Neural cell (in vitro differentiated cells): ENCODE data around the gene FKBP2. TPM values are rescaled to one million over a fixed set of nuclear protein-coding genes. Genes with fewer than 3 reads are reported as not detected.

Experiments used
- H2AFZ ChIP-seq: fragments of 200-600, 300-800 bp; sonication (generic), shearing (Covaris generic); 2 replicates; pipeline ENCODE4 v1.6.0; 2014; ENCODE audit warnings: low read depth, mild to moderate bottlenecking, antibody characterized with exemption, low read length, moderate library complexity
- H3F3A ChIP-seq: fragments of 200-600 bp; shearing (Covaris generic); 2 replicates; pipeline ENCODE4 v1.6.1; 2016; ENCODE audit warnings: mild to moderate bottlenecking, moderate library complexity, mixed read lengths, antibody characterized with exemption, low read length; ENCODE audit not compliant: insufficient read depth, poor library complexity, severe bottlenecking
- H3K27ac ChIP-seq: fragments of 200-600, 300-800 bp; sonication (generic), shearing (Covaris generic); 2 replicates; pipeline ENCODE4 v1.5.1; 2014; ENCODE audit warnings: mild to moderate bottlenecking, low read length, moderate library complexity
- H3K27me3 ChIP-seq: fragments of 300-800, 200-600 bp; sonication (generic), shearing (Covaris generic); 2 replicates; pipeline ENCODE4 v1.6.0; 2014; ENCODE audit warnings: mild to moderate bottlenecking, low read depth, low read length, moderate library complexity; ENCODE audit not compliant: insufficient read depth
- H3K36me3 ChIP-seq: fragments of 300-800, 200-600 bp; sonication (generic), shearing (Covaris generic); 2 replicates; pipeline ENCODE4 v1.5.1; 2014; ENCODE audit warnings: mild to moderate bottlenecking, antibody characterized with exemption, low read length, moderate library complexity; ENCODE audit not compliant: insufficient read depth
- H3K4me2 ChIP-seq: fragments of 300-800, 200-600 bp; sonication (generic), shearing (Covaris generic); 2 replicates; pipeline ENCODE4 v1.6.0; 2014; ENCODE audit warnings: mild to moderate bottlenecking, low read length
- H3K4me3 ChIP-seq: fragments of 300-800, 200-600 bp; sonication (generic), shearing (Covaris generic); 2 replicates; pipeline ENCODE4 v1.5.1; 2014; ENCODE audit warnings: mild to moderate bottlenecking, low read length, moderate library complexity
- H3K79me2 ChIP-seq: fragments of 200-600 bp; shearing (Covaris generic); replicated peaks from 2 replicates; pipeline ENCODE4 v1.6.0; 2014; ENCODE audit warnings: mild to moderate bottlenecking, low read length, moderate library complexity; ENCODE audit not compliant: insufficient read depth
- H3K9ac ChIP-seq: fragments of 300-800, 200-600 bp; sonication (generic), shearing (Covaris generic); 2 replicates; pipeline ENCODE4 v1.6.1; 2016; ENCODE audit warnings: mild to moderate bottlenecking, low read length, mixed read lengths
- H3K9me2 ChIP-seq: fragments of 200-600 bp; shearing (Covaris generic); 2 replicates; pipeline ENCODE4 v1.6.1; 2016; ENCODE audit warnings: mild to moderate bottlenecking, low read length, mixed read lengths; ENCODE audit not compliant: insufficient read depth
- H3K9me3 ChIP-seq: fragments of 200-600, 300-800 bp; sonication (generic), shearing (Covaris generic); 2 replicates; pipeline ENCODE4 v1.6.1; 2016; ENCODE audit warnings: mild to moderate bottlenecking, mixed run types, low read length, moderate library complexity, mixed read lengths
- H4K20me1 ChIP-seq: fragments of 200-600 bp; shearing (Covaris generic); 2 replicates; pipeline ENCODE4 v1.6.1; 2016; ENCODE audit warnings: mild to moderate bottlenecking, mixed run types; ENCODE audit not compliant: insufficient read depth
- CTCF ChIP-seq: fragments of 450-650 bp; IDR thresholded peaks from 2 replicates; pipeline ENCODE4 v1.5.1; 2014; ENCODE audit warnings: antibody characterized with exemption, mild to moderate bottlenecking, moderate library complexity; ENCODE audit not compliant: poor library complexity, severe bottlenecking
- EP300 ChIP-seq: fragments of 450-650 bp; conservative IDR thresholded peaks from 2 replicates; pipeline ENCODE4 v1.6.1; 2014; ENCODE audit warnings: antibody characterized with exemption, mild to moderate bottlenecking, moderate library complexity; ENCODE audit not compliant: poor library complexity, severe bottlenecking
- EZH2 ChIP-seq: fragments of 200-600, 300-800 bp; shearing (Covaris generic), sonication (generic); IDR thresholded peaks from 2 replicates; pipeline ENCODE4 v1.6.1; 2014; ENCODE audit warnings: antibody characterized with exemption, low read length, borderline replicate concordance, mild to moderate bottlenecking; ENCODE audit not compliant: insufficient read depth, poor library complexity, severe bottlenecking
- MXI1 ChIP-seq: fragments of 450-650 bp; conservative IDR thresholded peaks from 2 replicates; pipeline ENCODE4 v1.6.1; 2014; ENCODE audit warnings: antibody characterized with exemption, mild to moderate bottlenecking; ENCODE audit not compliant: poor library complexity, severe bottlenecking
- POLR2AphosphoS5 ChIP-seq: IDR thresholded peaks from 2 replicates; pipeline ENCODE4 v1.6.1; 2012
- RAD21 ChIP-seq: fragments of 450-650 bp; conservative IDR thresholded peaks from 2 replicates; pipeline ENCODE4 v1.6.1; 2014; ENCODE audit warnings: antibody characterized with exemption, mild to moderate bottlenecking, moderate library complexity
- REST ChIP-seq: IDR thresholded peaks from 2 replicates; pipeline ENCODE4 v1.6.1; 2012; ENCODE audit warnings: borderline replicate concordance
- SMC3 ChIP-seq: fragments of 450-650 bp; conservative IDR thresholded peaks from 2 replicates; pipeline ENCODE4 v1.6.1; 2014; ENCODE audit warnings: antibody characterized with exemption, mild to moderate bottlenecking, moderate library complexity; ENCODE audit not compliant: poor library complexity
- TAF1 ChIP-seq: IDR thresholded peaks from 2 replicates; pipeline ENCODE4 v1.6.1; 2012; ENCODE audit warnings: low read depth
- polyA plus RNA-seq: library from polyadenylated mRNA; depleted of rRNA; stranded (reverse); fragments of >200 nt; gene quantifications from 2 replicates; pipeline ENCODE4 v1.2.3, GENCODE V29; 2014

The FKBP2 gene
- polyA plus RNA-seq, 1 donor from 2014 or later: 47.4 TPM

- Histone ChIP-seq H3K27me3 (no peaks in the 10 kb centered on the region), H3K27ac (no peak overlapping the region), H3K9ac (no peak overlapping the region), H3K4me2 (no peak overlapping the region), H3F3A (peaks cover 6% of the 10 kb centered on the region), H3K79me2 (no peaks in the 10 kb centered on the region), H3K4me3 (no peak overlapping the region), H2AFZ (no peak overlapping the region), H3K9me3 (no peaks in the 10 kb centered on the region), H3K36me3 (no peaks in the 10 kb centered on the region), H3K9me2 (no peaks in the 10 kb centered on the region), H4K20me1 (no peaks in the 10 kb centered on the region)
- TF ChIP-seq REST: no peak
- no peak for TF ChIP-seq TAF1
Measured at GRCh38 chr11:64266339-64266738, 25.4 kb downstream of the FKBP2 start.

GRCh38 chr11:64267207-64267945, 26.5 kb downstream of the FKBP2 start:
- Histone ChIP-seq H4K20me1 (no peaks in the 10 kb centered on the region), H3K27me3 (no peaks in the 10 kb centered on the region), H3K36me3 (no peaks in the 10 kb centered on the region), H3K4me2 (no peak overlapping the region), H3K4me3 (no peak overlapping the region), H3F3A (peaks cover 6% of the 10 kb centered on the region), H3K9me2 (no peaks in the 10 kb centered on the region), H3K9ac (no peak overlapping the region), H3K27ac (no peak overlapping the region), H3K79me2 (no peaks in the 10 kb centered on the region), H2AFZ (no peak overlapping the region), H3K9me3 (no peaks in the 10 kb centered on the region)
- TF ChIP-seq RAD21: no peak
- TF ChIP-seq POLR2AphosphoS5: no peak
- no peak for TF ChIP-seq REST
- TF ChIP-seq CTCF: no peak
- TF ChIP-seq MXI1: no peak
- TF ChIP-seq EZH2: no peak
- TF ChIP-seq TAF1: no peak
- no peak for TF ChIP-seq SMC3
- no peak for TF ChIP-seq EP300
